ENCODE data around the gene TLE4. TPM values are rescaled to one million over a fixed set of nuclear protein-coding genes. Genes with fewer than 3 reads are reported as not detected.
"Not testable (repeated sequence)": the region's sequence is repeated elsewhere in the genome, so short reads cannot be mapped to it uniquely, and the experiment has no call there.

TLE4 gene
- total and polyA plus RNA-seq, 2 of the 4 experiments (the other 2 are of a cell fraction), result 68.0 to 78.1 TPM

DNA sequence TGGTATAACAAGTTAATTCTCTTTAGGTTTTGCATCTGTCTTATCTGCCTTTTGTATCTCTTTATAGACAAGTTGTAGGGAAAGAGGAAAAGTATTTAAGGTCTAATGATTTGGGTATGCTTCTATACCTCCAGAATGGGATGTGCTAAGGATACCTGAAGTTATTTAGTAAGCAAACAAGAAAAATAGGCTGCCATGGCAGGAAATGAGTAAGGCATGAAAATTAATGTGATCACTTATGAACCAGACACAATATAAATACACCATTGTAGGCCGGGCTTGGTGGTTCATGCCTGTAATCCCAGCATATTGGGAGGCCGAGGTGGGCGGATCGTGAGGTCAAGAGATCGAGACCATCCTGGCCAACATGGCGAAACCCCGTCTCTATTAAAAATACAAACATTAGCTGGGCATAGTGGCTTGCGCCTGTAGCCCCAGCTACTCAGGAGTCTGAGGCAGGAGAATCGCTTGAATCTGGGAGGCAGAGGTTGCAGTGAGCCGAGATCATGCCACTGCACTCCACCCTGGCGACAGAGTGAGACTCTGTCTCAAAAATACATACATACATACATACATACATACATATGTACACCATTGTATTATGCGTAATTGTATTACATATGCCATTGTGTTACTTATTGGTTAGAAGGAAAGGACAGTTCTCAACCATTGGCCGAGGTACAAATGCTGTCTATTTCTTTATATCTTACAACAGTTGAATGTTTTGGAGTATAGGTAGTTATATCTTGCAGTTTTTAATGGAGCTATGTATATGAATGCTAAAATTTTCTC is 83.0 kb downstream of the TLE4 start:
- POLR2A ChIA-PET (ENCODE audit: unreplicated experiment), result interaction anchor here (0.7 kb wide), 1 partner anchor 29 kb away, joined by 10 read pairs; no protein-coding TSS in a partner anchor
- H3K9ac ChIP-seq (ENCODE audit: low read depth, low read length); H4K20me1 ChIP-seq (ENCODE audit: insufficient read depth, low read length); H3K27me3 ChIP-seq (ENCODE audit: control insufficient read depth, insufficient read depth, low read length); H2AK9ac ChIP-seq (replicated peaks; ENCODE audit: low read depth, low read length, poor library complexity); intact Hi-C loops (cut with micrococcal nuclease); H3K27ac ChIP-seq (ENCODE audit: insufficient read depth, low read length); H2AK5ac ChIP-seq (ENCODE audit: low read depth, low read length); H2BK20ac ChIP-seq (ENCODE audit: low read depth, low read length); H3K18ac ChIP-seq (ENCODE audit: low read depth, low read length); H3K23ac ChIP-seq (ENCODE audit: low read depth, low read length); H3K9me3 ChIP-seq (ENCODE audit: control insufficient read depth, insufficient read depth, low read length); H3K56ac ChIP-seq (ENCODE audit: extremely low read depth, insufficient read depth, low read length); ATAC-seq (ENCODE audit: low read depth); H3K36me3 ChIP-seq (ENCODE audit: control insufficient read depth, insufficient read depth, low read length); in situ Hi-C loops (cut with MboI; ENCODE audit: low sequenced_read_pairs); H3K9me1 ChIP-seq (ENCODE audit: insufficient read depth, low read length); H3K14ac ChIP-seq (replicated peaks; ENCODE audit: low read depth, low read length); H2BK120ac ChIP-seq (ENCODE audit: low read depth, low read length); DNase-seq; H3K4me3 ChIP-seq (ENCODE audit: insufficient read depth, low read depth, low read length); H2AFZ ChIP-seq (replicated peaks; ENCODE audit: low read length, poor library complexity); H2BK5ac ChIP-seq (ENCODE audit: low read depth, low read length, poor library complexity, severe bottlenecking); H2BK15ac ChIP-seq (ENCODE audit: low read depth, low read length); H4K8ac ChIP-seq (ENCODE audit: low read depth in 2 of 2, low read length in 2 of 2); H4K91ac ChIP-seq (ENCODE audit: insufficient read depth, low read depth, low read length); dilution Hi-C loops (cut with HindIII; ENCODE audit: low sequenced_read_pairs, unreplicated experiment); H4K5ac ChIP-seq (ENCODE audit: low read depth, low read length); H3K4ac ChIP-seq (ENCODE audit: low read depth, low read length): not testable (repeated sequence)
- WGBS, 2 experiments (ENCODE audit: extremely low coverage in 2 of 2, insufficient read length in 1 of 2), result no CpG with 5 or more reads among the region's 13 CpGs
- H3K79me1 ChIP-seq (ENCODE audit: low read depth in 1 of 2, low read length in 2 of 2), result peaks cover 8 to 36% of the 10 kb centered on the region in 2 experiments
- peaks cover 14% of the 10 kb centered on the region for H3K4me1 ChIP-seq (ENCODE audit: control insufficient read depth, insufficient read depth, low read length)
- peak overlapping the region; percentile 20; the same call in 1 of the 2 replicates for H3K4me2 ChIP-seq (ENCODE audit: low read depth, low read length)
- CTCF ChIA-PET, result interaction anchor here (0.5 to 0.6 kb wide), 2 partner anchors 10 to 59 kb away, joined by 5 to 6 read pairs; no protein-coding TSS in a partner anchor
- TSS peak; percentile 10 for BruUV-seq (replicated peaks)

All from IMR-90 (cell line).